Inferior parietal cortex (tissue), 1 donor: ENCODE results near the gene P3H1.
"Not testable (repeated sequence)": the region's sequence is repeated elsewhere in the genome, so short reads cannot be mapped to it uniquely, and the experiment has no call there.

Experiments used
- DNase-seq: peaks from one replicate; pipeline ENCODE4 v3.0.0-alpha.2; 2016; ENCODE audit errors: extremely low spot score

P3H1 gene

GRCh38 chr1:42730002-42730401 lies 36.8 kb downstream of the P3H1 start:
- DNase-seq = no peak

GRCh38 chr1:42725820-42726219 lies 41.0 kb downstream of the P3H1 start:
- DNase-seq = not testable (repeated sequence)

- no peak for DNase-seq
Measured at GRCh38 chr1:42723511-42723910, 43.3 kb downstream of the P3H1 start.

- DNase-seq = not testable (repeated sequence)
Measured at GRCh38 chr1:42722403-42722802, 44.4 kb downstream of the P3H1 start.

GRCh38 chr1:42721926-42722325 lies 44.9 kb downstream of the P3H1 start:
- no peak for DNase-seq

GRCh38 chr1:42720868-42721267 lies 46.0 kb downstream of the P3H1 start:
- DNase-seq = no peak

- DNase-seq = not testable (repeated sequence)
Measured at GRCh38 chr1:42714441-42714840, 52.4 kb downstream of the P3H1 start.

- no peak for DNase-seq
Measured at GRCh38 chr1:42713293-42713692, 53.5 kb downstream of the P3H1 start.

- not testable (repeated sequence) for DNase-seq
Measured at GRCh38 chr1:42712808-42713207, 54.0 kb downstream of the P3H1 start.

- DNase-seq = no peak
Measured at GRCh38 chr1:42703888-42704464, 62.9 kb downstream of the P3H1 start.

GRCh38 chr1:42700006-42700405 lies 66.8 kb downstream of the P3H1 start:
- DNase-seq = no peak

GRCh38 chr1:42698081-42698813 lies 68.6 kb downstream of the P3H1 start:
- DNase-seq = no peak
